Right lobe of liver (tissue), 4 donors: Measurements from ENCODE around the gene SLC9A3.

Experiments used
- POLR2A ChIP-seq: fragments of 450-650 bp; IDR thresholded peaks from one replicate; pipeline ENCODE4 v1.6.1; 2017; ENCODE audit warnings: antibody characterized with exemption, mild to moderate bottlenecking
- TF ChIP-seq, protein P1 (sequence below), 4 donors: fragments of 200-600 bp in 3 of 4; fragments of 450-650 bp in 1 of 4; IDR thresholded peaks; one replicate each; pipeline versions ENCODE4 v1.5.1 to v1.8.0; 2016 to 2022; ENCODE audit warnings: antibody characterized with exemption in 4 of 4, mild to moderate bottlenecking in 2 of 4
- donor health status: DM: no; HTN: no; CAD: no.
- donor health status: DM: no; HTN: no; CAD: no.
- donor health status: DM: no; HTN: yes; CAD: no.

DNA sequence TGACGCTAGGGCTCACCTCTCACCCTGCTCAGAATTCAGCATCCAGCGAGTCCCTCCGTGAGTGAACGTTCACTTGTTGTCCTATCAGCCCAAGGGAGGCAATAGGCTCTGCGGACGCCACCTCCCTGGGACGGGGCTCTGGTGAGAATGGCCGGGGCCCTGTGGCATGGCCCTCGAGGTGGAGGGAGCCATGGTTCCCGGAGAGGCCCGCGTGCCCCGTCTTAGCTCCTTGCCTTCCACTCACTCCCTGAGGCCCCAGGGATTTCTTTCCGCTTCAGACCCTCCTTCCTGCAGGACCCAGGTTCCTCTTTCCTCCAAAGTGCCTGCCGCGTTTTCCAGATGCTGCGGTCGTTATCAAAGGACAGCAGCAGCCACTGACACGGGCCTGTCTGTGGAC, 59.8 kb downstream of the SLC9A3 start:
- TF ChIP-seq POLR2A = no peak
- TF ChIP-seq, protein P1, sequence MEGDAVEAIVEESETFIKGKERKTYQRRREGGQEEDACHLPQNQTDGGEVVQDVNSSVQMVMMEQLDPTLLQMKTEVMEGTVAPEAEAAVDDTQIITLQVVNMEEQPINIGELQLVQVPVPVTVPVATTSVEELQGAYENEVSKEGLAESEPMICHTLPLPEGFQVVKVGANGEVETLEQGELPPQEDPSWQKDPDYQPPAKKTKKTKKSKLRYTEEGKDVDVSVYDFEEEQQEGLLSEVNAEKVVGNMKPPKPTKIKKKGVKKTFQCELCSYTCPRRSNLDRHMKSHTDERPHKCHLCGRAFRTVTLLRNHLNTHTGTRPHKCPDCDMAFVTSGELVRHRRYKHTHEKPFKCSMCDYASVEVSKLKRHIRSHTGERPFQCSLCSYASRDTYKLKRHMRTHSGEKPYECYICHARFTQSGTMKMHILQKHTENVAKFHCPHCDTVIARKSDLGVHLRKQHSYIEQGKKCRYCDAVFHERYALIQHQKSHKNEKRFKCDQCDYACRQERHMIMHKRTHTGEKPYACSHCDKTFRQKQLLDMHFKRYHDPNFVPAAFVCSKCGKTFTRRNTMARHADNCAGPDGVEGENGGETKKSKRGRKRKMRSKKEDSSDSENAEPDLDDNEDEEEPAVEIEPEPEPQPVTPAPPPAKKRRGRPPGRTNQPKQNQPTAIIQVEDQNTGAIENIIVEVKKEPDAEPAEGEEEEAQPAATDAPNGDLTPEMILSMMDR (IDR thresholded peaks at IDR 0.05) = no peak
